K562 (cell line): Measurements from ENCODE around the gene DYSF. TPM values are rescaled to one million over a fixed set of nuclear protein-coding genes. Genes with fewer than 3 reads are reported as not detected.

Experiments used
- NR2C2 ChIP-seq, 2 experiments: fragments of 200-800 bp in 1 of 2; sonication (Bioruptor generic) in 1 of 2; sonication (generic) in 1 of 2; formaldehyde crosslinking in 1 of 2; IDR thresholded peaks; 2 replicates each; pipeline versions ENCODE4 v1.6.1 to v1.8.0; 2016 to 2022; ENCODE audit warnings: mild to moderate bottlenecking in 1 of 2, missing compliant biosample characterization in 1 of 2, missing genetic modification characterization in 1 of 2, missing genetic modification reagents in 1 of 2
- RBFOX2 ChIP-seq: fragments of 200-400 bp; formaldehyde crosslinking; IDR thresholded peaks from 2 replicates; pipeline ENCODE4 v1.6.1; 2017; ENCODE audit warnings: low read depth, mild to moderate bottlenecking, low read length, moderate library complexity
- ZNF589 ChIP-seq: fragments of 200-800 bp; sonication (Bioruptor generic); IDR thresholded peaks from 2 replicates; pipeline ENCODE4 v1.6.1; 2016; ENCODE audit warnings: low read depth, missing genetic modification characterization, missing compliant biosample characterization
- polyA plus RNA-seq, 8 experiments: library from polyadenylated mRNA; depleted of rRNA in 4 of 8; stranded (reverse) in 5 of 8; unstranded in 3 of 8; fragments of >200 nt; fragmentation: Nextera tagmentation in 2 of 8; fragmentation: Illumina TruSeq in 1 of 8; extraction: Ambion mirVana in 2 of 8; extraction: Trizol in 1 of 8; gene quantifications; 2 replicates each; pipeline versions ENCODE4 v1.2.1 to v1.2.3, GENCODE V29; 2011 to 2014; ENCODE audit warnings: inconsistent platforms in 1 of 8, missing spikeins in 1 of 8
- total RNA-seq, 7 experiments: library from RNA; depleted of rRNA in 6 of 7; stranded (reverse); fragments of >200 nt in 6 of 7; fragmentation: Illumina TruSeq in 2 of 7; extraction: Trizol in 2 of 7; gene quantifications; 2 replicates each; pipeline versions ENCODE4 v1.2.1 to v1.2.3, GENCODE V29; 2011 to 2021; ENCODE audit warnings: low replicate concordance in 1 of 7
- TF ChIP-seq, protein P1 (sequence below): fragments of 450-650 bp; IDR thresholded peaks from 2 replicates; pipeline ENCODE4 v1.6.1; 2016; ENCODE audit warnings: mild to moderate bottlenecking, moderate library complexity
- TF ChIP-seq, protein P2 (sequence below), 2 experiments: fragments of 450-650 bp; formaldehyde crosslinking in 1 of 2; IDR thresholded peaks; 2 replicates each; pipeline versions ENCODE4 v1.4.0 to v1.6.1; 2014 to 2020; ENCODE audit warnings: mild to moderate bottlenecking in 2 of 2, borderline replicate concordance in 1 of 2, low read depth in 1 of 2

DYSF gene
- total and polyA plus RNA-seq, 9 of the 15 experiments (the other 6 are each of a cell fraction or from before 2014, with no cell fraction given): 0.01 to 0.80 (median 0.29) TPM

DNA sequence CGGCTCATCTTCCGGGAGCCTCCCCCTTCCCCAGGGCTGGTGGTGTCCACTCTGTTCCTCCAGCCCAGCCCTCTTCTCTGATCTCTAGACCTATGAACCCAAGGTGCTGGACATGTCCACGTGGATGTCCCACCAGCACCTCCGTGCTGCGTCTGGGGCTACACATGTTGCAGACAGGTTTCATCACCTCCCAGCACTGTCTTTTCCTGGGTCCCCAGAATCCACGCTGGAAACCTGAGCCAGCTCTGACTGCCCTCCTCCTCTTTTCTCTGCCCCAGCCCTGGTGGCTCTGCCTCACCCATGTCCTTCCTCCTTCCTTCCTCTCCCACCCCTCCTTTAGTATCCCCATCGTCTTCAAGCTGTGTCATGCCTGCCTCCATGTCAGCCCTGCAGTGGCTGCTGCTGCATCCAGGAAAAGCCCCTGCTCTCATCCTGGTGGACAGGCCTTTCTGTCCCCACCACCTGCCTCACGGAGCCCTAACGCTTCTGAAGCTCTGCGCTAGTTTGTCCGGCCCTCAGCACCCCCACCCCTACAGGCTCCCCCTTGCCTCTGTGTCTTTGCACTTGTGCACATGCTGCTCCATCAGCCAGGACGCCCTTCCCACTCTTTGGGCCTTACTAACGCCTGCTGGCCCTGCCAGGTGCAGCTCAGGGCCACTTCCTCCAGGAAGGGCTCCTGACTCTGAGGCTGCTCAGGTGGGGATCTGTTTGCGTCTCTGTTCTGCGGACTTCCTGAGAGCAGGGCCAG, 105.9 kb downstream of the DYSF start (continued):
- TF ChIP-seq, protein P1, sequence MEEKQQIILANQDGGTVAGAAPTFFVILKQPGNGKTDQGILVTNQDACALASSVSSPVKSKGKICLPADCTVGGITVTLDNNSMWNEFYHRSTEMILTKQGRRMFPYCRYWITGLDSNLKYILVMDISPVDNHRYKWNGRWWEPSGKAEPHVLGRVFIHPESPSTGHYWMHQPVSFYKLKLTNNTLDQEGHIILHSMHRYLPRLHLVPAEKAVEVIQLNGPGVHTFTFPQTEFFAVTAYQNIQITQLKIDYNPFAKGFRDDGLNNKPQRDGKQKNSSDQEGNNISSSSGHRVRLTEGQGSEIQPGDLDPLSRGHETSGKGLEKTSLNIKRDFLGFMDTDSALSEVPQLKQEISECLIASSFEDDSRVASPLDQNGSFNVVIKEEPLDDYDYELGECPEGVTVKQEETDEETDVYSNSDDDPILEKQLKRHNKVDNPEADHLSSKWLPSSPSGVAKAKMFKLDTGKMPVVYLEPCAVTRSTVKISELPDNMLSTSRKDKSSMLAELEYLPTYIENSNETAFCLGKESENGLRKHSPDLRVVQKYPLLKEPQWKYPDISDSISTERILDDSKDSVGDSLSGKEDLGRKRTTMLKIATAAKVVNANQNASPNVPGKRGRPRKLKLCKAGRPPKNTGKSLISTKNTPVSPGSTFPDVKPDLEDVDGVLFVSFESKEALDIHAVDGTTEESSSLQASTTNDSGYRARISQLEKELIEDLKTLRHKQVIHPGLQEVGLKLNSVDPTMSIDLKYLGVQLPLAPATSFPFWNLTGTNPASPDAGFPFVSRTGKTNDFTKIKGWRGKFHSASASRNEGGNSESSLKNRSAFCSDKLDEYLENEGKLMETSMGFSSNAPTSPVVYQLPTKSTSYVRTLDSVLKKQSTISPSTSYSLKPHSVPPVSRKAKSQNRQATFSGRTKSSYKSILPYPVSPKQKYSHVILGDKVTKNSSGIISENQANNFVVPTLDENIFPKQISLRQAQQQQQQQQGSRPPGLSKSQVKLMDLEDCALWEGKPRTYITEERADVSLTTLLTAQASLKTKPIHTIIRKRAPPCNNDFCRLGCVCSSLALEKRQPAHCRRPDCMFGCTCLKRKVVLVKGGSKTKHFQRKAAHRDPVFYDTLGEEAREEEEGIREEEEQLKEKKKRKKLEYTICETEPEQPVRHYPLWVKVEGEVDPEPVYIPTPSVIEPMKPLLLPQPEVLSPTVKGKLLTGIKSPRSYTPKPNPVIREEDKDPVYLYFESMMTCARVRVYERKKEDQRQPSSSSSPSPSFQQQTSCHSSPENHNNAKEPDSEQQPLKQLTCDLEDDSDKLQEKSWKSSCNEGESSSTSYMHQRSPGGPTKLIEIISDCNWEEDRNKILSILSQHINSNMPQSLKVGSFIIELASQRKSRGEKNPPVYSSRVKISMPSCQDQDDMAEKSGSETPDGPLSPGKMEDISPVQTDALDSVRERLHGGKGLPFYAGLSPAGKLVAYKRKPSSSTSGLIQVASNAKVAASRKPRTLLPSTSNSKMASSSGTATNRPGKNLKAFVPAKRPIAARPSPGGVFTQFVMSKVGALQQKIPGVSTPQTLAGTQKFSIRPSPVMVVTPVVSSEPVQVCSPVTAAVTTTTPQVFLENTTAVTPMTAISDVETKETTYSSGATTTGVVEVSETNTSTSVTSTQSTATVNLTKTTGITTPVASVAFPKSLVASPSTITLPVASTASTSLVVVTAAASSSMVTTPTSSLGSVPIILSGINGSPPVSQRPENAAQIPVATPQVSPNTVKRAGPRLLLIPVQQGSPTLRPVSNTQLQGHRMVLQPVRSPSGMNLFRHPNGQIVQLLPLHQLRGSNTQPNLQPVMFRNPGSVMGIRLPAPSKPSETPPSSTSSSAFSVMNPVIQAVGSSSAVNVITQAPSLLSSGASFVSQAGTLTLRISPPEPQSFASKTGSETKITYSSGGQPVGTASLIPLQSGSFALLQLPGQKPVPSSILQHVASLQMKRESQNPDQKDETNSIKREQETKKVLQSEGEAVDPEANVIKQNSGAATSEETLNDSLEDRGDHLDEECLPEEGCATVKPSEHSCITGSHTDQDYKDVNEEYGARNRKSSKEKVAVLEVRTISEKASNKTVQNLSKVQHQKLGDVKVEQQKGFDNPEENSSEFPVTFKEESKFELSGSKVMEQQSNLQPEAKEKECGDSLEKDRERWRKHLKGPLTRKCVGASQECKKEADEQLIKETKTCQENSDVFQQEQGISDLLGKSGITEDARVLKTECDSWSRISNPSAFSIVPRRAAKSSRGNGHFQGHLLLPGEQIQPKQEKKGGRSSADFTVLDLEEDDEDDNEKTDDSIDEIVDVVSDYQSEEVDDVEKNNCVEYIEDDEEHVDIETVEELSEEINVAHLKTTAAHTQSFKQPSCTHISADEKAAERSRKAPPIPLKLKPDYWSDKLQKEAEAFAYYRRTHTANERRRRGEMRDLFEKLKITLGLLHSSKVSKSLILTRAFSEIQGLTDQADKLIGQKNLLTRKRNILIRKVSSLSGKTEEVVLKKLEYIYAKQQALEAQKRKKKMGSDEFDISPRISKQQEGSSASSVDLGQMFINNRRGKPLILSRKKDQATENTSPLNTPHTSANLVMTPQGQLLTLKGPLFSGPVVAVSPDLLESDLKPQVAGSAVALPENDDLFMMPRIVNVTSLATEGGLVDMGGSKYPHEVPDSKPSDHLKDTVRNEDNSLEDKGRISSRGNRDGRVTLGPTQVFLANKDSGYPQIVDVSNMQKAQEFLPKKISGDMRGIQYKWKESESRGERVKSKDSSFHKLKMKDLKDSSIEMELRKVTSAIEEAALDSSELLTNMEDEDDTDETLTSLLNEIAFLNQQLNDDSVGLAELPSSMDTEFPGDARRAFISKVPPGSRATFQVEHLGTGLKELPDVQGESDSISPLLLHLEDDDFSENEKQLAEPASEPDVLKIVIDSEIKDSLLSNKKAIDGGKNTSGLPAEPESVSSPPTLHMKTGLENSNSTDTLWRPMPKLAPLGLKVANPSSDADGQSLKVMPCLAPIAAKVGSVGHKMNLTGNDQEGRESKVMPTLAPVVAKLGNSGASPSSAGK: peak; percentile 59
- TF ChIP-seq ZNF589 (CRISPR knock-in tag) (0 out of 2 replicates have a peak, but pooled peaks have one; percentile 18), RBFOX2 (0 out of 2 replicates have a peak, but pooled peaks have one; percentile 44), NR2C2 (CRISPR knock-in tag; IDR thresholded peaks at IDR 0.05) (no peak), NR2C2 (tag; IDR thresholded peaks at IDR 0.05) (peak; percentile 80)
- TF ChIP-seq, protein P2, sequence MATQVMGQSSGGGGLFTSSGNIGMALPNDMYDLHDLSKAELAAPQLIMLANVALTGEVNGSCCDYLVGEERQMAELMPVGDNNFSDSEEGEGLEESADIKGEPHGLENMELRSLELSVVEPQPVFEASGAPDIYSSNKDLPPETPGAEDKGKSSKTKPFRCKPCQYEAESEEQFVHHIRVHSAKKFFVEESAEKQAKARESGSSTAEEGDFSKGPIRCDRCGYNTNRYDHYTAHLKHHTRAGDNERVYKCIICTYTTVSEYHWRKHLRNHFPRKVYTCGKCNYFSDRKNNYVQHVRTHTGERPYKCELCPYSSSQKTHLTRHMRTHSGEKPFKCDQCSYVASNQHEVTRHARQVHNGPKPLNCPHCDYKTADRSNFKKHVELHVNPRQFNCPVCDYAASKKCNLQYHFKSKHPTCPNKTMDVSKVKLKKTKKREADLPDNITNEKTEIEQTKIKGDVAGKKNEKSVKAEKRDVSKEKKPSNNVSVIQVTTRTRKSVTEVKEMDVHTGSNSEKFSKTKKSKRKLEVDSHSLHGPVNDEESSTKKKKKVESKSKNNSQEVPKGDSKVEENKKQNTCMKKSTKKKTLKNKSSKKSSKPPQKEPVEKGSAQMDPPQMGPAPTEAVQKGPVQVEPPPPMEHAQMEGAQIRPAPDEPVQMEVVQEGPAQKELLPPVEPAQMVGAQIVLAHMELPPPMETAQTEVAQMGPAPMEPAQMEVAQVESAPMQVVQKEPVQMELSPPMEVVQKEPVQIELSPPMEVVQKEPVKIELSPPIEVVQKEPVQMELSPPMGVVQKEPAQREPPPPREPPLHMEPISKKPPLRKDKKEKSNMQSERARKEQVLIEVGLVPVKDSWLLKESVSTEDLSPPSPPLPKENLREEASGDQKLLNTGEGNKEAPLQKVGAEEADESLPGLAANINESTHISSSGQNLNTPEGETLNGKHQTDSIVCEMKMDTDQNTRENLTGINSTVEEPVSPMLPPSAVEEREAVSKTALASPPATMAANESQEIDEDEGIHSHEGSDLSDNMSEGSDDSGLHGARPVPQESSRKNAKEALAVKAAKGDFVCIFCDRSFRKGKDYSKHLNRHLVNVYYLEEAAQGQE (IDR thresholded peaks at IDR 0.05; ENCODE audit: borderline replicate concordance): peak; percentile 27; the same call in 1 of the 2 replicates
- TF ChIP-seq, protein P2 (CRISPR knock-in tag; IDR thresholded peaks at IDR 0.05; ENCODE audit: low read depth): no peak
